Kidney capillary endothelial cell (primary cell): Measurements from ENCODE around the gene MAN1C1.
"Not testable (repeated sequence)": the region's sequence is repeated elsewhere in the genome, so short reads cannot be mapped to it uniquely, and the experiment has no call there.

Source experiments
- DNase-seq: peaks from one replicate; pipeline ENCODE4 v3.0.0-alpha.2; 2018; ENCODE audit warnings: low spot score

The MAN1C1 gene

DNA sequence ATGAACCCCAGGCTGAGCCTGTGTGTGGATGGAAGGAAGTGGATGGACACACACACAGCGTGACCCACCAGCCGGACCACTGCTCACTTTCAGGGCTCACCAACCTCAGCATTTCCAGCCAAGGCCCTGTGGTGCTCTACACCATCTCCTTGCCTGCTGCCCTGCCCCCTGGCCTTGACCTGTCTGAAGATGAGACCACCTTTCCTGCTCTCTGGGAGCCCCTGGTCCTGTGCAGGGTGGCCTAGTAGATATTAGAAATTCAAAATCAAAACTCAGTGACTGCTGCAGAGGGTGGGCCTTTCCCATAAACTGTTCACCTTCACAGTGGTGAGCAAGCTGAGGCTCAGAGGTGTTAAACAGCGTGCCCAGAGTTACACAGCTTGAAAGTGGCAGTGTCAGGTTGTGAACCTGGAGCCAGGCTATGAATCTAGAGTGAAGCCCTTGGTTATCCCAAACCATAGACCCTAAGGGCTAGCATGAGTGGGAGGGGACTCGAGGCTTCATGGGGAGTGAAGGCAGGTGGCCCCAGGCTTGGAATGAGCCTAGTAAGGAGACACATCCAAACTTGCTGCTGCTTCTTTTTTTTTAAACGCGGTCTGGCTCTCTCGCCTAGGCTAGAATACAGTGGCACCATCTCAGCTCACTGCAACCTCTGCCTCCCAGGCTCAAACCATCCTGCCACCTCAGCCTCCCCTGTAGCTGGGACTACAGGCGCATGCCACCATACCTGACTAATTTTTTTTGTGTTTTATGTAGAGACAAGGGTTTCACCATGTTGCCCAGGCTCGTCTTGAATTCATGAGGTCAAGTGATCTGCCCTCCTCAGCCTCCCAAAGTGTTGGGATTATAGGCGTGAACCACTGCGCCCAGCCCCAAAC lies 41.5 kb downstream of the MAN1C1 start:
- DNase-seq: no peak

DNA sequence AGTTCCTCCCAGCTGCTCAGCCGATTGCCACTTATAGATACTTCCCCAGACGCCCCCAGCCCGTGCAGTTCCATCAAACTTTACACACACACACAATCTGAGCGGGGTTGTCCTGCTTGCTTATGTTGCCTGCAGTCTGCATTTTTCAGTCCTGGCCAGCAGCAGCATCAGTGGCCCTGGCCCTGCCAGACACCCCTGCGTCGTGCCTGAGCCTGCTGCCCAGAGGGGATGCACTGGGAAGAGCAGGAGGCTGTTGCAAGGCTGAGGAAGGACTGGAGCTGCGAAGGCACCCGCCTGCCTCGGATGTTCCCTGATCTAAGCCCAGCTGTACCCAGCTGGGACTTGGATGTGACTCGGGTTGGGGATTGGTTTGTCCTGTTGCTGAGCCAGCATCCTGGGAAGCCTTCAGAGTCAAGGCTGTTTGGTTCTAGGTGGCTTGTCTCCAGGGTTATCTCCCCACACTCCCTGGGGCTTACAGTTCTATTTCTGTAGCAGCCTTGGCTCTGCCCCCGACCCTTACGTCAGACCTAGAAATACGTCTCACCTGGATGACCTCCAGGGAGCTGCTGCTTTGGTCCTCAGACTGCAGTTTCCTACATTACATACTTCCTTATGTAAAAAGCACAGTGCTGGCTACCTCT lies 42.3 kb downstream of the MAN1C1 start:
- DNase-seq: no peak

DNA sequence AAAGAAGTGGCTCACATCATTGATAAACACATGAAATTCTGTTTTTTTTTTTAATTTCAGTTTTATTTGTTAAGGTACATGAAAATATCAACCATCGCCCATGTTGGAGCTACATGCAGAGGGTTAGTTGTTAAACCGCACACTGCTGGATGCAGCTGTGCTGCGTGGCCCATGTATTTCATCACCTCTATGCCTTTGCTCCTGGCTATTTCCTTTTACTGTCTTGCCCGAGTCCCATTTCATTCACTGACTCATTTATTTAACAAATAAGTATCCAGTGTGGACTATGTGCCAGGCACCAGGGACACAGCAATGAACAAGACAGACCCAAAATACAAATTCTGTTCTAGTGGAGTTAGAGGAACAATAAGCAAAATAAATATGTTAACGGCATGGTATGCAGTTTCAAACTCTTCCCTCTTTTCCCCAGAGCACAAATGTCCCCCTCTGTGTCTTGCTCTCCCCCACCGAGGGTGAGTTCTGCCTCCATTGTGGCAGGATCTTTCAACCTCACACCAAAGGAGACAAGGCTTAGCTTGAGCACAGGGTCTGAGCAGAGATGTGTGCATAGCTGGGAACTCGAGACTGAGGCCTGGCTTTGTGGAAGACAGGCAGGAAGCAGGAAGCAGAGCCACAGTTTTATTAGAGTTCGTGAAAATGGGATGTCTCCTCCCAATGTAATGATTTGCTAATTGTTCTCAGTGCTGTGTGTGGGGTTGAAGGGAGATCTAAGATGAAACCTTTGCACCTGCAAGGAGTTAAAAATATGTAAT lies 44.6 kb downstream of the MAN1C1 start:
- DNase-seq: no peak

DNA sequence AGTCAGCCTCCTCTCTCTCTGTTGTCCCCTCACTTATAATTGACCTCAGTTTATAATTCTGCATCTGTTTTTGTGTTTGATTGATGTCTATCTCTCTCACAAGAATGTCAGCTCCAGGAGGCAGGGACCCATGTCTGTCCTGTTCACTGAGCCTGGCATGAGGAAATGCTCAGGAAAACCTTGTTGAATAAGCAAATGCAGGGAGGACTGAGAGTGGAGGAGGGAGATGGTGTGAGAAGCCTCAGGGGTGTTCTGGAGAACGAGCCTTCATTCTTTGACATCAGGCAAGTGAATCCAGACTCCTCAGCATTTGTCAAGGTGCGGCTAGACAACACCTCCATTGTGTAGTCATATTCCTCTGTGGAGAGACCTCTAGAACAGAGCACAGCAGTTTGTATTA lies 45.5 kb downstream of the MAN1C1 start:
- DNase-seq: no peak

DNA sequence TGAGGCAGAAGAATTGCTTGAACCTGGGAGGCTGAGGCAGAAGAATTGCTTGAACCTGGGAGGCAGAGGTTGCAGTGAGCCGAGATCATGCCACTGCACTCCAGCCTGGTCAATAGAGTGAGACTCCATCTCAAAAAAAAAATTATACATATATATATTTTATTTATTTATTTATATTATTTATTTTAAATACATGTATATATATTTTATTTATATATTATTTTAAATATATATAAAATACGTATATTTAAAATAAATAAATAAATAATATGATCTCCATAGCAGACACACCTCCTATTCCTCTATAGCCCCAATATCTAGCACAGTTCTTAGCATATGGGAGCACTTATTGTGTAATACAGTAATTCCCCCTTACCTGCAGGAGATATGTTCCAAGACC lies 46.4 kb downstream of the MAN1C1 start:
- DNase-seq: not testable (repeated sequence)

DNA sequence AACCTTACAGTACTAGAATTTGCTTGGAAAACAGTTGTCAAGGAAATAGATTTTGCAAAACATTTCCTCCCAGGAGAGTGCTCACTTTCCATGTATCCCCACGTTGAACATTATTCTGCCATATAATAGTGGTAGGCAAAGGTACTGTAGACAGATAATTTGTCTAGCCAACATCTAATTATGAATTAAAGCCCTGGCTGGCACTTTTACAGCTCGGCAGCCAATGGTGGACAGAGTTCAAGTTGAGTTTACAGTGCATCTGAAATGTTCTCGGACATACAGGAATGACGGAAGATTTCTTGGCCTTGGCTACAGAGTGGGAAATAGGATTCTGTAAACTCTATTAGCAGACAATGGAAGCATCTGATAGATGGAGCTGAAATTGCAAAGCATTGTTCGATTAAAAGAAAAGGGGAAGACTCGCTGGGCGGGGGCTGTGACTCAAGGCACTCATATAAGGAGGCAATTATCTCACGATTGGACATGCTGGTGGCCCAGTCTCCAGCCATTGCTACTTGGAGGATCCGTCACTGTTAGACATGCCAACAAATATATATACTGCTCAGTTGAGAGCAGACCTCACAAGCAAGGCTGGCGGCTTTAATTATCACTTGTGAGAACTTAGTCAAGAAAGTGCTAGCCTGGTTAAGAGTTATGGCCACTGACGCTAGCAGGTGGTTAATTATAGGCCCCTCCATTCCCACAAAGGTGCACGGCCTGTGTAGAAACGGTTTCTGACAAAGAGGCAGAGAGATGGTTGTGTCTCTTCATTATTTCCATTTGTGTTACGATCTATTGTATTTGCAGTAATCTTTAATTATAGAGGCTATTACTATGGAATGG lies 48.0 kb downstream of the MAN1C1 start:
- no peak for DNase-seq

DNA sequence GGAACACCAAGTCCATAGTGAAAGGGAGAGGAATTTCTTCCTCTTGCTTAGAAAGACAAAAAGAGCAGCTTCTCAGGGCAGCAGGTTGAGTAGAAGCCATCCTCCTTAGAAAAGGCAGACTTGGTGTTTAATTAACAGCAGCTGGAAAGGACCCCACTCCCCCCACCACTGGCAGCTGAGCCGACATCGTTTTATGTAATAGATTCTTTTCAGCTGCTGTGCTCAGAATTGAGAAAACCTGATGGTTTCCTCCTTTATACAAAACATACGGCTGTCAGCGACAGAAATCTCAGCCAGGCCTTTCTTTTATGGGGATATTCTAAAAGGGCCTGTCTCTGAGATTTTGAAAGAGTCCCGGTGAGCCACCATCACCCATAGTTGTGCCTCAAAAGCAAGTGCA lies 49.9 kb downstream of the MAN1C1 start:
- no peak for DNase-seq

DNA sequence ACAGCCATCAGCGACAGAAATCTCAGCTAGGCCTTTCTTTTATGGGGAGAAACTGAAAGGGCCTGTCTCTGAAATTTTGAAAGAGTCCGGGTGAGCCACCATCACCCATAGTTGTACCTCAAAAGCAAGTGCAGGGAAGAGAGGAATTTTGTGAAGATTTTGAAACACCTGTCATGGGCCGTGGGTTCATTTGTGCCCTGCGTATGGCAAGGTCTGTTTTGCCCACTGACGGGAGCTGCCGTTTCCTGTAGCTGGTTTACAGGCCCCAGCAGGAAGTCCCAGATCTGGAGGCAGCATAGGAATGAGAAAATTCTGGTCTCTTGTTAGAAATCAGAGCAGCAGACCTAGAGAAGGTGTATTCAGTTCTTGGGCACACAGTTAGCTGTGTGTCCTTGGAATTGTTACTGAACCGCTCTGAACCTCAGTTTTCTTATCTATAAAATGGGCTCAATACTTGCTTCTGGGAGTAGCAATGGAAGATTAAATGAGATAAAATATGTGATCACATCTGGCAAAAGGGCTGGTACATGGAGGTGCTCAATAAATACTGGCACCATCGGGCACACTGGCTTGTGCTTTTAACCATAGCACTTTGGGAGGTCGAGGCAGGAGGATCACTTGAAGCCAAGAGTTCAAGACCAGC lies 52.5 kb downstream of the MAN1C1 start:
- DNase-seq: no peak

DNA sequence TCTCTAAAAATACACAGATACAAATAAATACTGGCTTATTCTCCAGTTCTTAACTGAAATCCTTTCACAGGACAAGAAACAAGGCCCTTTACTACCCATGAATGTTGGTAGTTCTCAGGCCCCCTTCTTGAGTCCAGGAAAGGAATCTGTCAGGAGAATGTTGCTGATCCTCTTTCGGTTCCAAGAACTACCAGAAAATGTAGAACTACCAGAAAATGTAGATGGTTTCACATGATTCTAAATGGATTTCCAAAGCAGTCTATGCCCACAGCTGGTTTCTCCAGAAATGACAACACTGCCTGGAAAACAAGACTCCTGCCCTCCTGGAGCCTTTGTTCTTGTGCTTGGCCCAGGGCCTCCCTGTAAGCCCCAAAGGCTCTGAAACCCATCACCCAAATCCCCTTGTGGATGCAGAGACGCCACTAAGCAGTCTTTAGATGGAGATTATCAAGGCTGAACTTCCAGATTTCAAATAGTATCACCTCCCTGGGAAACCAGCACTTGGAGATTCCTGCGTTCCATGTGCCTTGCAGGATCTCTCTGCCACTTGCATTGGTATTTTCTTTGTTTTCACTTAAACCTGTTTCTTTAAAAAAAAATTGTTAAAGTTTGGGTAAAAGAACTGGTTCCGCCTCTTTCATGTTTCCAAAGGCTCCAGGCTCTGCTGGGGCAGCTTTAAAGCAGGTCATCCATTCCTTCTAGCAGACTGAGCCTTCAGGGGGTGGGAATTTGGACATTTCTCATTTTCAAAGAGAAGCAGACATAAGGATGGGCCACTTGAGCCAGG lies 53.4 kb downstream of the MAN1C1 start:
- no peak for DNase-seq

DNA sequence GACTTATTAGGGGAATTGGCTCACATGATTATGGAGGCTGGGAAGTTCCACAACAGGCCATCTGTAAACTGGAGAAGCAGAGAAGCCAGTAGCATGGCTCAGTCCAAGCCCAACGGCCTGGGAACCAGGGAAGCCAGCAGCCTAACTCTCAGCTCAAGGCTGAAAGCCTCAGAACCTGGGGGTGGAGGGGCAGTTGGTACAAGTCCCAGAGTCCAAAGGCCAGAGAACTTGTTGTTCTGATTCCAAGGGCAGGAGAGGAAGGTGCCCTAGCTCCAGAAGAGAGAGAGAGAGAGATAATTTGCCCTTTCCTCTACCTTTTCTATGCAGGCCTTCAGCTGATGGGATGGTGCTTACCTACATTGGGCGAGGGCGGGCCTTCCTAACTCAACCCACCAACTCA lies 55.3 kb downstream of the MAN1C1 start:
- no peak for DNase-seq

DNA sequence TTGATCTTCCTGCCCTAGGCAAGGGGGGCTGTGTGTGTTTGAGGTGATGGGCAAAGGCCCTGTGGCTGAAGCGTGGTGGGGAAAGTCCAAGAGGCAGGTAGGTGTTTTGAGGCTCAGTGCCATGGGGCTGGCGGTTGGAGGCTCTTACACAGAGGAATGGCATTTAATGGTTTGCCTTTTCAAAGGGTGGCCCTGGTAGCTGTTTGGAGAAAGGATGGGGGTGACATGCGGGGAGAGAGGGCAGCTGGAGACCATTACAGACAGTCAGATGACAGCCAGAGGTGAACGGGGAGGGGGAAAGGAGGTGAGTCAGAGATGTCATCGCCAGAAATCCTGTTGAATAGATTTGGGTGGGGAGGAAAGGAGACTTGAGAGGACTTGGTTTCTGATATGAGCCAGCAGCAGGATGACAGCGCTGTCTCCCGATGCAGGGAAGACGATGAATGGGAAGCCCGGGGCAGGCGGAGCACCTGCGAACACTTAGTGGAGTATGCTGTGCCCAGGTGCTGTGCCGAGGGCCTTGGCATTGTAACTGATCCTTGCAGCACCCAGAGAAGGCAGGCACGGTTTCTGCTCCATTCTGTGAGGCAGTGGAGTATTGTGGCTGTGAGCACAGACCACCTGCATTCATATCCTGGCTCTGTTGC lies 56.3 kb downstream of the MAN1C1 start:
- no peak for DNase-seq

DNA sequence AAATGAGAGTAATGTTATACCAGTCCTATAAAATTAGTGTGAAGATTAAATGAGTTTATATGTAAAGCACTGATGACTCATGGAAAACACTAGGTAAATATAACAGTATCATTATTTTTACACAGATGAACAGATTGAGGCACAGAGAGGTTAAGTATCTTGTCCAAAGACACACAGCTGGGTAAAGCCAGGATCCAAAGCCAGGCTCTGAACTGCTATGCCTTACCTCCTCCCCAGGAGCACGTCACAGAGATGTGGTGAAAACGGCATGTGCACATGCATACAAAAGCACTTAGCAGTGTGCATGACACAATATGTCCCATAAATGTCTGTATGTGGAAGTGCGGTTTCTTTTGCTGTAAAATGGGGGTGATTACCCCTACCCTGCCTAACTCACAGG lies 56.9 kb downstream of the MAN1C1 start:
- no peak for DNase-seq

DNA sequence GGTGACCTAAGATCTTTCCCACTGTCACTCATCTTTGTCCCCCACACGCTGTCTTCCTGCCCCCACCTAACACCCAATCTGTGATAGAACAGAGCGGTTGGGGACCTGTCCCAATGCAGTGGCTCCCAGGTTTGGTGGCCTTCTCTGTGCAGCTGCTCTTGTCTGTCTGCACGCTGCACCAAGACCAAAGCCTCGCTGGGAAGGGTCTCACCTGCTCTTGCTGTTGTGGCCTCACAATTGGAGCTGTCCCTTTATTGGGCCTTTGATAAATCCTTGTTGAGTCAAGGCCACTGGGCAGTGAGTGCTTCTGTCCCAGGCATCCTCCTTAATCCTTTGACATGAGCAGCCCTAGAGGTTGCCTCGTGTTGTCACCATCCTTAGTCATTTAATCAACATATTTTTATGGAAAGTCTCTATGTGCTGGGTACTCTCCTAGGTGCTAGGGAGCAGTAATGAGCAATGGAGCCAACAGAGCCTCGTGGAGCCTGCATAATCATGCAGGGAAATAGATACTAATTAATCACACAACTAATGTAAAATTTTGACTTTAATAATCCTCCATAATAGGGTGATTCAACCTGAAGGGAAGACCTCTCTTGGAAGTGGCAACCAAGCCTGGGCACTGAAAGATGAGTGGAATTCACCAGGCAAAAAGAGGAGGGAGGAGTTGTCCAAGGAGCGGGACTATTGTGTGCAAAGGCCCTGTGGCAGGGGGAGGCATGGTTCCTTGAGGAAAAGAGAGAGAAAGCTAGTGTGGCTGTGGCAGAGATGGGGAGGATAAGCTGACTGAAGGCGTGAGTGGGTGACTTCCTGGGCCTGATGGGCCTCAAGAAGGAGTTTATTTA lies 57.6 kb downstream of the MAN1C1 start:
- DNase-seq: no peak

DNA sequence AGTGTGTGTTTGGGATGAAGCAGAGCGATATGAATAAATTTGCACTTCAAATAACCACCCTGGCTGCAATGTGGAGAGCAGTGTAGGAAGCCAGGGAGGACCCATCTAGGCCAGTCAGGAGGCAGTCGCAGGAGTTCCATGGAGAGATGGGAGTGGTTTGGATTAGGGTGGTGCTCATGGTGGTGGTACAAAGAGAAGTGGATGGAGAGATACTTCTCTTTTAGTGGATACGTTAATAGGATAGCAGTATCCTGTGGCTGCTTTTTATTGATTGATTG lies 58.2 kb downstream of the MAN1C1 start:
- DNase-seq: no peak

DNA sequence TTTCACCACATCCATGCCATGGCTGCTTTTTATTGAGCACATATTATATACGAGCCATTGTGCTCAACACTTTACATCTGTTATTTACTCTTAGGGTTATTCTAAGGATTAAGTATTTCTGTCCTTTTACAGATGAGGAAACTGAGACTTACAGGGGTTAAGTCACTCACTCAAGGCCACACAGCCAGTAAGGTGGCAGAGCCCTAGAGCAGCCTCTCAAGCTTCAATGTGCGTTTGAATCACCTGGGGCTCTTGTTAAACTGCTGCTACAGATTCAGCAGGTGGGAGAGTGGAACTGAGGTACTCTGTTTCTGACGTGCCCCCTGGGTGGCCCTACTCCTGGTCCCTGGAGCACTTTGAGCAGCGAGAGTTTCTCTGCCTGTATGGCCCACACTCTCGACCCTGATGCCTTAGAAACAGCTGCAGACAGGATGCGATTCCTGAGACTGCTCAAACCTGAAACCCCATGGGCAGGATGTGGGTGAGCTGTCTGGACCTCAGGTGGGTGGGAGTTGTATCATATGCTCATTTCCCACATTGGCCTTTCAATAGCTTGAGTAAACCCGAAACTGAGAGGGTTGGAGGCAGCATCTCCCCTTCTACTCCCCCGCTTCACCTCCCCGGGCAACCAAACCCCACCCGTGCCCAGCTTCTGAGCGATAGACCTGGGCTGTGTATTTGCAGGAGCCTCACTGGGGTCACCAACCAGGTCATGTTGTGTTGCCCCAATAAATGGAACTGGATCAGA lies 59.3 kb downstream of the MAN1C1 start:
- no peak for DNase-seq

DNA sequence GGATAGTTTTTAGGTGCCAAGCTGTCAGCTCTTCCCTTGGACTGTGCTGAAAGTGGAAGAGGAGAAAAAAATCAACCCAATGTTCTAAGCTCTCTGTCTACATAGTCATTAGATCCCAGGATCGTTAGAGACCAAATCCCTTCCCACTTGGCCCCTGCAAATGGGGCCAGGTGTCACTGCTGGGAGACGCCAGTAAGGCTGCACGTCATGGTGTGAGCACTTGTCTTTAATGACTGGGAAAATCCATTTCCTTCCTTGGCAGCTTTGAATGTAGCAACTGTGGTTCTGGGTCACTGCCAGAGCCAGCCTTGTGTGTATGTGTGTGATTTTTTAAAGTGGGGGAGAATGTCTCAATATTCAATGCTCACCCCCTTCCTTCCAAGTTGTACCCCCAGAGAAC lies 59.9 kb downstream of the MAN1C1 start:
- peak; percentile 36 for DNase-seq

DNA sequence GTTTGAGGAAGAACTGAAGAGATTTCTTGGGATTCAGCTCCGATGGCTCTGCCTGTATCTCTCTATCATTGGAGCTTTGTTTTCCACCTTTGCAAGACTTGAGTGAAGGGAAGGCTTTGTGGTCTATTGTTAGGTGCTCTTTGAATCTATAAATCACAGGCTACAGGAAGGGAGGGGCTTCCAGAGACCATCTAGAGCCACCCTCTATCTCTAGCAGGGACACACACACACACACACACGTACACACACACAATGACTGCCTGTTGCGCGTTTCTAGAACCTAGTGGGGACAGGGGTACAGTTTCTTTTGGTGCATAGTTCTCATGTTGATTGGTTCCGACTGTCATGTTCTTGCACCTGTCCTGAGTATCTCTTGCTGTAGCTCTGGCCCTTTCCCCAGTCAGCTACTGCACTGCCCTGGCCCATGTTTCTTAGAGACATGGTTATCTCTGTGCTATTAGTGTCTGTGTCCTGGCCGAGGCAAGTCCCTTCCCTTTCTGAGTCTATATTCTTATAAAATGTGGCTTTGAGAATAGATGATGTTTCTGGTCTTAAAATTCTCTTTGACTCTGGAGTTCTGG lies 60.7 kb downstream of the MAN1C1 start:
- no peak for DNase-seq

DNA sequence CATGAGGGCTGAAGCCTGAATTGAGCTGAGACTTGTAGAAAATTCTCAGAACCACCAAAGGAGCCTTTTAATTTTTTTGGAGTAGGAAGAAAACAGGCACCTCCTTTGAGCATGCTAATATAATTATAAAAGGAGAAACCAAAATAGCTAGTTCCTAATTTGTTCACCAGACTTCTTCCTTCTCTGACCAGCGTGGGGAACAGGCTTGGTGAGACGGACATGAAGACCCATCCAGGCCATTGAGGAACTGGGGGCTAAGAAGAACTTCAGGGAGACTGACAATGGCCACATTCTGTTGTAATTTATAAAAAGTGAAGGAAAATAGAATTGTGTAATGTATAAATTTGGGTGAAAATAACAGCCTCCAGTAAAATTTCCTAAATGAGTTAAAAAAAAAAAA lies 62.6 kb downstream of the MAN1C1 start:
- DNase-seq: no peak
